NCI-H2227 treated with DMSO at 0.1 percent for 48 hours (cell line): Measurements from ENCODE around the gene TMA7B.
"Not testable (repeated sequence)": the region's sequence is repeated elsewhere in the genome, so short reads cannot be mapped to it uniquely, and the experiment has no call there.

ENCODE experiments used
- DNase-seq: peaks from one replicate; lab custom pipeline; 2025; lab: John Stamatoyannopoulos, UW

Gene TMA7B

GRCh38 chr22:39932918-39933649 lies 27.1 kb upstream of the TMA7B start:
- no peak for DNase-seq

- no peak for DNase-seq
These were observed 26.5 kb upstream of the TMA7B start for GRCh38 chr22:39933741-39934140.

GRCh38 chr22:39935116-39935515 lies 25.1 kb upstream of the TMA7B start:
- DNase-seq = no peak

GRCh38 chr22:39935612-39936011 lies 24.6 kb upstream of the TMA7B start:
- no peak for DNase-seq

GRCh38 chr22:39936523-39937145 lies 23.6 kb upstream of the TMA7B start:
- DNase-seq = no peak

GRCh38 chr22:39937906-39938305 lies 22.3 kb upstream of the TMA7B start:
- no peak for DNase-seq

GRCh38 chr22:39938509-39939111 lies 21.6 kb upstream of the TMA7B start:
- no peak for DNase-seq

GRCh38 chr22:39939830-39940229 lies 20.4 kb upstream of the TMA7B start:
- DNase-seq = no peak

GRCh38 chr22:39940757-39941305 lies 19.4 kb upstream of the TMA7B start:
- DNase-seq = no peak

GRCh38 chr22:39941601-39942000 lies 18.6 kb upstream of the TMA7B start:
- DNase-seq = no peak

GRCh38 chr22:39942439-39943230 lies 17.6 kb upstream of the TMA7B start:
- no peak for DNase-seq

GRCh38 chr22:39943337-39943736 lies 16.9 kb upstream of the TMA7B start:
- no peak for DNase-seq

- DNase-seq = no peak
These were observed 16.0 kb upstream of the TMA7B start for GRCh38 chr22:39943953-39944872.

GRCh38 chr22:39946126-39946502 lies 14.1 kb upstream of the TMA7B start:
- DNase-seq = no peak

- no peak for DNase-seq
These were observed 13.5 kb upstream of the TMA7B start for GRCh38 chr22:39946503-39947219.

GRCh38 chr22:39947220-39948216 lies 12.7 kb upstream of the TMA7B start:
- no peak for DNase-seq

- DNase-seq = no peak
These were observed 10.0 kb upstream of the TMA7B start for GRCh38 chr22:39949964-39950737.

- DNase-seq = not testable (repeated sequence)
These were observed 8.4 kb upstream of the TMA7B start for GRCh38 chr22:39951603-39952293.
